ENCODE data around the gene DROSHA. TPM values are rescaled to one million over a fixed set of nuclear protein-coding genes. Genes with fewer than 3 reads are reported as not detected.

DROSHA gene
- total and polyA plus RNA-seq, 2 of the 8 experiments (the other 6 are each of a cell fraction or from before 2014, with no cell fraction given): 65.9 to 122 TPM

GRCh38 chr5:31421806-31422586 lies 109.9 kb downstream of the DROSHA start:
- no peak overlapping the region for H2BK20ac ChIP-seq (ENCODE audit: low read length)
- H2BK5ac ChIP-seq (ENCODE audit: low read depth, low read length): no peak overlapping the region
- H3K14ac ChIP-seq (ENCODE audit: insufficient read length): no peak overlapping the region
- no peak overlapping the region for H4K5ac ChIP-seq (ENCODE audit: insufficient read length, low read depth, low read length)
- no peaks in the 10 kb centered on the region for H3K23me2 ChIP-seq (ENCODE audit: low read depth, low read length)
- H2BK12ac ChIP-seq (ENCODE audit: low read depth, low read length): no peak overlapping the region
- H3K9me3 ChIP-seq (ENCODE audit: insufficient read depth in 2 of 2, low read depth in 1 of 2, low read length in 1 of 2): no peaks in the 10 kb centered on the region
- H3K27ac ChIP-seq (ENCODE audit: low read depth, low read length): no peak overlapping the region
- H3K18ac ChIP-seq (ENCODE audit: extremely low read depth, low read length): no peak overlapping the region
- H2BK120ac ChIP-seq (replicated peaks; ENCODE audit: low read depth, low read length): no peak overlapping the region
- ChIA-PET CTCF (ENCODE audit: partially characterized antibody) (interaction anchor here (0.6 kb wide), 1 partner anchor 152 kb away, joined by 3 read pairs; no protein-coding TSS in a partner anchor), POLR2A (ENCODE audit: partially characterized antibody) (no interaction called here)
- H3K4me2 ChIP-seq (ENCODE audit: insufficient read depth in 1 of 2, low read depth in 2 of 2, low read length in 2 of 2): no peak overlapping the region
- no peak overlapping the region for H3K4me3 ChIP-seq (ENCODE audit: extremely low read depth in 1 of 4, insufficient read depth in 2 of 4, low read depth in 3 of 4, low read length in 4 of 4)
- no peak for DNase-seq (ENCODE audit: low read depth in 1 of 2, low spot score in 2 of 2)
- H3K56ac ChIP-seq (replicated peaks; ENCODE audit: insufficient read length, low read depth, low read length): no peak overlapping the region
- H3K27me3 ChIP-seq (replicated peaks in 1 of 4; ENCODE audit: control insufficient read depth in 3 of 4, extremely low read depth in 1 of 4, insufficient read depth in 3 of 4, low read length in 3 of 4): no peaks in the 10 kb centered on the region
- TF ChIP-seq USF2 (IDR thresholded peaks at IDR 0.05; ENCODE audit: low read length): no peak
- 93% methylated on average over 7 of the region's 7 CpGs; no CpG with 5 or more reads in 1 of the 2 experiments for WGBS, 2 experiments (ENCODE audit: extremely low coverage in 1 of 2, insufficient coverage in 1 of 2, insufficient read length in 1 of 2, insufficient replicate concordance in 2 of 2, low coverage in 1 of 2, low lambda C conversion rate in 2 of 2, missing lambda C conversion rate in 1 of 2)
- H4K8ac ChIP-seq (ENCODE audit: extremely low read depth, insufficient read depth, low read length): no peak overlapping the region
- peaks cover 0 to 1% of the 10 kb centered on the region in 2 experiments for H4K20me1 ChIP-seq (replicated peaks in 1 of 2; ENCODE audit: control insufficient read depth in 1 of 2, insufficient read depth in 2 of 2, low read length in 2 of 2)
- no peak overlapping the region for H3K9ac ChIP-seq (replicated peaks in 1 of 4; ENCODE audit: extremely low read depth in 1 of 4, low read depth in 3 of 4, low read length in 3 of 4)
- no peak for FAIRE-seq
- peaks cover 0 to 44% (median 28%) of the 10 kb centered on the region in 4 experiments; a peak in 7 of 8 replicates for H3K36me3 ChIP-seq (ENCODE audit: control insufficient read depth in 2 of 4, insufficient read depth in 4 of 4, low read length in 3 of 4)
- H4K91ac ChIP-seq (replicated peaks; ENCODE audit: insufficient read length, low read length): no peak overlapping the region
- no peaks in the 10 kb centered on the region; a peak in 1 of 7 replicates for H3K4me1 ChIP-seq (replicated peaks in 1 of 4; ENCODE audit: control insufficient read depth in 3 of 4, insufficient read depth in 4 of 4, low read length in 3 of 4)
- H2BK15ac ChIP-seq (ENCODE audit: low read length): no peak overlapping the region
- no peak overlapping the region for H3K23ac ChIP-seq (ENCODE audit: insufficient read length)
- H3K4ac ChIP-seq (replicated peaks; ENCODE audit: insufficient read length, low read depth, low read length): no peak overlapping the region
- H2AFZ ChIP-seq (ENCODE audit: low read length): no peak overlapping the region
- H3K79me2 ChIP-seq (ENCODE audit: control insufficient read depth in 1 of 2, insufficient read depth in 2 of 2, low read length in 2 of 2): no peaks in the 10 kb centered on the region
- no peaks in the 10 kb centered on the region for H3K79me1 ChIP-seq (ENCODE audit: low read depth, low read length)
- H2AK5ac ChIP-seq (ENCODE audit: low read depth, low read length): no peak overlapping the region

All from H1 (cell line).